Heart left ventricle (tissue), 13 donors: ENCODE results near the gene KCNIP3.

Experiments
- POLR2A ChIP-seq, 2 donors: fragments of 450-650 bp; IDR thresholded peaks; one replicate each; pipeline ENCODE4 v1.6.1; 2017; ENCODE audit warnings: antibody characterized with exemption in 2 of 2, mild to moderate bottlenecking in 2 of 2, moderate library complexity in 2 of 2
- TF ChIP-seq, protein P1 (sequence below), 12 donors: fragments of 200-600 bp; sonication (generic) in 4 of 12; IDR thresholded peaks; one replicate each; pipeline versions ENCODE4 v1.5.0 to v1.8.0; 2018 to 2022; ENCODE audit warnings: antibody characterized with exemption in 12 of 12, mild to moderate bottlenecking in 5 of 12
- donor health status: ischemic (EF 13 %, LVEDD 7.1; RV severe dilation, severe dysfunction).
- donor health status: DM: no; HTN: yes; CAD: no.
- donor health status: DM: no; HTN: no; CAD: no.
- donor health status: ischemic (EF 25% LVEDD 6.9; RV normal size, moderate dysfunction).
- donor health status: ischemic (EF 25% LVEDD 5.7; RV mildly dilated, moderate dysfunction).
- donor health status: ischemic (EF 35%, LVEDD 5.7; RV mildly dilated, moderate dysfunction).
- donor health status: nonischemic (EF 11% LVEDD 7.7; RV severe dilation, severe dysfunction).
- donor health status: DM: yes; HTN: yes; CAD: no.
- donor health status: PGD.
- donor health status: ischemic (EF 29% LVEDD 5.4; RV normal size, mild dysfunction).
- donor health status: nonischemic (EF 23%, LVEDD 6.1; RV moderate dilation, normal function).

DNA sequence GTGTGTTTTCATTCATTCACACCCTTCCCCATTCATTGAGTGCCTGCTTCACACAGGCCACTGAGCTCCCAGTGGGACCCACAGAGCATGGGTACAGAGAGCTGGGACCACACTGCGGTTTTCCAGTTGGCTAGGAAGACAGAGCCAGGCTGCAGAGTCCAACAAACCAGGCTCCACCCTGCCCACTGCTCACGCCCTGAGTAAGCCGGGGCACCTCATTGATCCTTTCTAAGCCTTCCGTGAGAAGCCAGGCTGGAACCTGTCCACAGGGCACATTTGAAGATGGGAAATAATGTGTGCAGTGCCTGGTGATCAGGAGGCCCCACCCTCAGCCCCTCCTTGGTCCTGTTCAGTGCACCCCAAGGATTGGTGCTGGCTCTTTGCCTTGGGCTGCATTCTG, 13.5 kb downstream of the KCNIP3 start:
- TF ChIP-seq POLR2A (IDR thresholded peaks at IDR 0.05): no peak
- TF ChIP-seq, protein P1, sequence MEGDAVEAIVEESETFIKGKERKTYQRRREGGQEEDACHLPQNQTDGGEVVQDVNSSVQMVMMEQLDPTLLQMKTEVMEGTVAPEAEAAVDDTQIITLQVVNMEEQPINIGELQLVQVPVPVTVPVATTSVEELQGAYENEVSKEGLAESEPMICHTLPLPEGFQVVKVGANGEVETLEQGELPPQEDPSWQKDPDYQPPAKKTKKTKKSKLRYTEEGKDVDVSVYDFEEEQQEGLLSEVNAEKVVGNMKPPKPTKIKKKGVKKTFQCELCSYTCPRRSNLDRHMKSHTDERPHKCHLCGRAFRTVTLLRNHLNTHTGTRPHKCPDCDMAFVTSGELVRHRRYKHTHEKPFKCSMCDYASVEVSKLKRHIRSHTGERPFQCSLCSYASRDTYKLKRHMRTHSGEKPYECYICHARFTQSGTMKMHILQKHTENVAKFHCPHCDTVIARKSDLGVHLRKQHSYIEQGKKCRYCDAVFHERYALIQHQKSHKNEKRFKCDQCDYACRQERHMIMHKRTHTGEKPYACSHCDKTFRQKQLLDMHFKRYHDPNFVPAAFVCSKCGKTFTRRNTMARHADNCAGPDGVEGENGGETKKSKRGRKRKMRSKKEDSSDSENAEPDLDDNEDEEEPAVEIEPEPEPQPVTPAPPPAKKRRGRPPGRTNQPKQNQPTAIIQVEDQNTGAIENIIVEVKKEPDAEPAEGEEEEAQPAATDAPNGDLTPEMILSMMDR (IDR thresholded peaks at IDR 0.05): no peak
